H1 (cell line): Measurements from ENCODE around the gene RPL32. TPM values are rescaled to one million over a fixed set of nuclear protein-coding genes. Genes with fewer than 3 reads are reported as not detected.

Source experiments
- CTCF ChIA-PET: fragments of 300-600 bp; sonication (Branson Sonifier 250); formaldehyde crosslinking; loops from one replicate; lab custom pipeline; 2021; ENCODE audit not compliant: partially characterized antibody; lab: Charles Lee
- POLR2A ChIA-PET: fragments of 300-600 bp; sonication (Branson Sonifier 250); formaldehyde crosslinking; loops from one replicate; lab custom pipeline; 2021; ENCODE audit warnings: inconsistent platforms; ENCODE audit not compliant: partially characterized antibody; lab: Charles Lee
- DNase-seq, 2 experiments: peaks; one replicate each; pipeline versions ENCODE4 v3.0.0 to v3.0.0-alpha.2; 2010 to 2022; ENCODE audit warnings: low spot score in 2 of 2, low read depth in 1 of 2, mixed read lengths in 1 of 2
- FAIRE-seq: peaks from 2 replicates; lab custom pipeline; 2011; peaks lifted over from hg19 to GRCh38; lab: Jason Lieb, UNC
- H2AFZ ChIP-seq: 2 replicates; pipeline ENCODE4 v1.8.1; 2012; ENCODE audit warnings: low read length, inconsistent platforms
- H2AK5ac ChIP-seq: 2 replicates; pipeline ENCODE4 v1.6.1; 2013; ENCODE audit warnings: low read depth, low read length
- H2BK120ac ChIP-seq: replicated peaks from 2 replicates; pipeline ENCODE3; 2013; ENCODE audit warnings: low read depth, low read length, inconsistent platforms
- H2BK12ac ChIP-seq: 2 replicates; pipeline ENCODE4 v1.6.1; 2013; ENCODE audit warnings: low read depth, low read length
- H2BK15ac ChIP-seq: 2 replicates; pipeline ENCODE4 v1.6.1; 2013; ENCODE audit warnings: low read length
- H2BK20ac ChIP-seq: 2 replicates; pipeline ENCODE4 v1.6.1; 2013; ENCODE audit warnings: low read length
- H2BK5ac ChIP-seq: 2 replicates; pipeline ENCODE4 v1.6.1; 2013; ENCODE audit warnings: low read depth, low read length
- H3K14ac ChIP-seq: 2 replicates; pipeline ENCODE4 v1.6.1; 2013; ENCODE audit warnings: inconsistent platforms; ENCODE audit not compliant: insufficient read length
- H3K18ac ChIP-seq: 2 replicates; pipeline ENCODE4 v1.6.1; 2013; ENCODE audit warnings: low read length; ENCODE audit errors: extremely low read depth
- H3K23ac ChIP-seq: 2 replicates; pipeline ENCODE4 v1.6.1; 2013; ENCODE audit warnings: inconsistent platforms; ENCODE audit not compliant: insufficient read length
- H3K23me2 ChIP-seq: 2 replicates; pipeline ENCODE4 v1.6.1; 2013; ENCODE audit warnings: low read depth, low read length
- H3K27ac ChIP-seq: 2 replicates; pipeline ENCODE4 v1.6.1; 2011; ENCODE audit warnings: low read depth, low read length, inconsistent platforms
- H3K27me3 ChIP-seq, 4 experiments: replicated peaks in 1 of 4; 1 replicate in 1 of 4; 2 replicates in 3 of 4; pipeline versions ENCODE4 v1.6.1 to v1.8.1; 2011 to 2013; ENCODE audit warnings: low read length in 3 of 4, mild to moderate bottlenecking in 3 of 4, inconsistent platforms in 2 of 4, mixed read lengths in 2 of 4, moderate library complexity in 1 of 4; ENCODE audit not compliant: control insufficient read depth in 3 of 4, insufficient read depth in 3 of 4; ENCODE audit errors: extremely low read depth in 1 of 4
- H3K36me3 ChIP-seq, 4 experiments: 2 replicates each; pipeline versions ENCODE4 v1.6.1 to v1.8.1; 2011 to 2013; ENCODE audit warnings: mild to moderate bottlenecking in 4 of 4, low read length in 3 of 4, moderate library complexity in 2 of 4, control low read depth in 1 of 4, inconsistent platforms in 1 of 4; ENCODE audit not compliant: insufficient read depth in 4 of 4, control insufficient read depth in 2 of 4
- H3K4ac ChIP-seq: replicated peaks from 2 replicates; pipeline ENCODE3; 2013; ENCODE audit warnings: low read length, low read depth, mixed read lengths, inconsistent platforms; ENCODE audit not compliant: insufficient read length
- H3K4me1 ChIP-seq, 4 experiments: replicated peaks in 1 of 4; 1 replicate in 1 of 4; 2 replicates in 3 of 4; pipeline versions ENCODE4 v1.6.1 to v1.8.1; 2011 to 2013; ENCODE audit warnings: low read length in 3 of 4, inconsistent platforms in 2 of 4, mixed read lengths in 1 of 4; ENCODE audit not compliant: insufficient read depth in 4 of 4, control insufficient read depth in 3 of 4
- H3K4me2 ChIP-seq, 2 experiments: 2 replicates each; pipeline versions ENCODE4 v1.6.1 to v1.8.1; 2011 to 2013; ENCODE audit warnings: low read depth in 2 of 2, low read length in 2 of 2, control low read depth in 1 of 2, inconsistent platforms in 1 of 2, mild to moderate bottlenecking in 1 of 2; ENCODE audit not compliant: insufficient read depth in 1 of 2
- H3K4me3 ChIP-seq, 4 experiments: fragments of 200-600, 300-600 bp in 1 of 4; sonication (generic), shearing (Covaris generic), sonication (Bioruptor Twin) in 1 of 4; 2 replicates each; pipeline versions ENCODE4 v1.5.1 to v1.8.1; 2011 to 2016; ENCODE audit warnings: low read length in 4 of 4, low read depth in 3 of 4, control low read depth in 2 of 4, inconsistent platforms in 2 of 4, mild to moderate bottlenecking in 2 of 4, mixed read lengths in 1 of 4, moderate library complexity in 1 of 4; ENCODE audit not compliant: insufficient read depth in 2 of 4; ENCODE audit errors: extremely low read depth in 1 of 4
- H3K56ac ChIP-seq: replicated peaks from 2 replicates; pipeline ENCODE3; 2013; ENCODE audit warnings: low read depth, mild to moderate bottlenecking, mixed read lengths, low read length, inconsistent platforms; ENCODE audit not compliant: insufficient read length
- H3K79me1 ChIP-seq: 2 replicates; pipeline ENCODE4 v1.6.1; 2013; ENCODE audit warnings: low read depth, low read length, control low read depth
- H3K79me2 ChIP-seq, 2 experiments: 2 replicates each; pipeline versions ENCODE4 v1.6.1 to v1.8.1; 2012 to 2013; ENCODE audit warnings: low read length in 2 of 2, mild to moderate bottlenecking in 2 of 2, inconsistent platforms in 1 of 2; ENCODE audit not compliant: insufficient read depth in 2 of 2, control insufficient read depth in 1 of 2
- H3K9ac ChIP-seq, 4 experiments: replicated peaks in 1 of 4; 1 replicate in 1 of 4; 2 replicates in 3 of 4; pipeline versions ENCODE4 v1.6.1 to v1.8.1; 2011 to 2013; ENCODE audit warnings: low read depth in 3 of 4, low read length in 3 of 4, control low read depth in 2 of 4, mild to moderate bottlenecking in 2 of 4, moderate library complexity in 2 of 4, inconsistent platforms in 1 of 4; ENCODE audit errors: extremely low read depth in 1 of 4
- H3K9me3 ChIP-seq, 2 experiments: 2 replicates each; pipeline versions ENCODE4 v1.6.1 to v1.8.1; 2012 to 2013; ENCODE audit warnings: mild to moderate bottlenecking in 2 of 2, moderate library complexity in 2 of 2, control low read depth in 1 of 2, inconsistent platforms in 1 of 2, low read depth in 1 of 2, low read length in 1 of 2, mixed read lengths in 1 of 2; ENCODE audit not compliant: insufficient read depth in 2 of 2
- H4K20me1 ChIP-seq, 2 experiments: replicated peaks in 1 of 2; 2 replicates each; pipeline versions ENCODE3 to v1.8.1; 2011 to 2013; ENCODE audit warnings: inconsistent platforms in 2 of 2, low read length in 2 of 2, mild to moderate bottlenecking in 1 of 2; ENCODE audit not compliant: insufficient read depth in 2 of 2, control insufficient read depth in 1 of 2
- H4K5ac ChIP-seq: 2 replicates; pipeline ENCODE4 v1.6.1; 2013; ENCODE audit warnings: low read length, low read depth, mixed read lengths, inconsistent platforms; ENCODE audit not compliant: insufficient read length
- H4K8ac ChIP-seq: 2 replicates; pipeline ENCODE4 v1.8.0; 2013; ENCODE audit warnings: mild to moderate bottlenecking, moderate library complexity, low read length, inconsistent platforms; ENCODE audit not compliant: insufficient read depth; ENCODE audit errors: extremely low read depth
- H4K91ac ChIP-seq: replicated peaks from 2 replicates; pipeline ENCODE3; 2013; ENCODE audit warnings: low read length, mixed read lengths, inconsistent platforms; ENCODE audit not compliant: insufficient read length
- ATF3 ChIP-seq: IDR thresholded peaks from 2 replicates; pipeline ENCODE4 v1.6.1; 2011; ENCODE audit warnings: low read depth, mild to moderate bottlenecking, low read length; ENCODE audit not compliant: insufficient read depth
- EGR1 ChIP-seq: IDR thresholded peaks from 2 replicates; pipeline ENCODE4 v1.6.1; 2011; ENCODE audit warnings: low read depth, low read length, borderline replicate concordance
- EZH2 ChIP-seq: fragments of 200-600 bp; sonication (generic); IDR thresholded peaks from 2 replicates; pipeline ENCODE4 v1.7.1; 2012; ENCODE audit warnings: low read depth, mild to moderate bottlenecking, moderate library complexity, low read length, inconsistent platforms; ENCODE audit not compliant: severe bottlenecking
- FOSL1 ChIP-seq: IDR thresholded peaks from 2 replicates; pipeline ENCODE4 v1.6.1; 2011; ENCODE audit warnings: mild to moderate bottlenecking, low read depth, low read length, moderate library complexity; ENCODE audit not compliant: insufficient read depth
- GABPA ChIP-seq: IDR thresholded peaks from 2 replicates; pipeline ENCODE4 v1.6.1; 2011; ENCODE audit warnings: mild to moderate bottlenecking, low read length, moderate library complexity, borderline replicate concordance; ENCODE audit not compliant: insufficient read depth
- JUN ChIP-seq: IDR thresholded peaks from 2 replicates; pipeline ENCODE4 v1.6.1; 2011; ENCODE audit warnings: low read depth, mild to moderate bottlenecking, improper control_type of control experiment, low read length
- NRF1 ChIP-seq: IDR thresholded peaks from 2 replicates; pipeline ENCODE4 v1.6.1; 2011; ENCODE audit warnings: mild to moderate bottlenecking, low read depth, low read length, improper control_type of control experiment
- PHF8 ChIP-seq: fragments of 200-600 bp; sonication (generic); conservative IDR thresholded peaks from 2 replicates; pipeline ENCODE4 v1.7.1; 2012; ENCODE audit warnings: low read depth, mild to moderate bottlenecking, inconsistent platforms, low read length, moderate library complexity
- POLR2AphosphoS5 ChIP-seq: IDR thresholded peaks from 2 replicates; pipeline ENCODE4 v1.6.1; 2011; ENCODE audit warnings: low read depth, low read length
- RBBP5 ChIP-seq: IDR thresholded peaks from 2 replicates; pipeline ENCODE4 v1.7.1; 2012; ENCODE audit warnings: low read depth, mild to moderate bottlenecking, inconsistent platforms, low read length, moderate library complexity, borderline replicate concordance
- RXRA ChIP-seq: IDR thresholded peaks from 2 replicates; pipeline ENCODE4 v1.6.1; 2011; ENCODE audit warnings: low read depth, mild to moderate bottlenecking, low read length, moderate library complexity; ENCODE audit not compliant: insufficient read depth
- SP1 ChIP-seq: IDR thresholded peaks from 2 replicates; pipeline ENCODE4 v1.6.1; 2011; ENCODE audit warnings: low read depth, low read length
- SP4 ChIP-seq: IDR thresholded peaks from 2 replicates; pipeline ENCODE4 v1.6.1; 2012; ENCODE audit warnings: low read length, inconsistent platforms
- TEAD4 ChIP-seq: IDR thresholded peaks from 2 replicates; pipeline ENCODE4 v1.6.1; 2012; ENCODE audit warnings: low read depth, low read length, inconsistent platforms, mixed read lengths
- WGBS, 2 experiments: shearing (Covaris generic) in 1 of 2; methylation state at CpG; one replicate each; pipeline versions ENCODE4 v1.1.6 to v1.1.7; 2013 to 2015; ENCODE audit warnings: low lambda C conversion rate in 2 of 2, mixed read lengths in 2 of 2, inconsistent platforms in 1 of 2, low coverage in 1 of 2, missing lambda C conversion rate in 1 of 2; ENCODE audit not compliant: insufficient replicate concordance in 2 of 2, insufficient coverage in 1 of 2, insufficient read length in 1 of 2; ENCODE audit errors: extremely low coverage in 1 of 2, missing lambda C conversion rate in 1 of 2; 5-methylcytosine and 5-hydroxymethylcytosine counted together
- polyA plus RNA-seq, 7 experiments: library from polyadenylated mRNA; depleted of rRNA in 3 of 7; stranded (reverse) in 5 of 7; unstranded in 2 of 7; fragments of >200 nt in 5 of 7; fragments of 200-250 nt in 2 of 7; gene quantifications; 1 replicate in 5 of 7; 2 replicates in 1 of 7; 4 replicates in 1 of 7; pipeline versions ENCODE4 v1.2.1 to v1.2.3, GENCODE V29; 2011 to 2013; ENCODE audit warnings: missing spikeins in 2 of 7, mixed read lengths in 2 of 7
- total RNA-seq: library from RNA; stranded (reverse); fragmentation: NEBNext Ultra II Directional; extraction: Animal tissue kit (Norgen Biotek cat#: 25700); gene quantifications from 2 replicates; pipeline ENCODE4 v1.2.1, GENCODE V29; 2021

RPL32 gene
- total and polyA plus RNA-seq, 2 of the 8 experiments (the other 6 are each of a cell fraction or from before 2014, with no cell fraction given) = 1,443 to 2,043 TPM

DNA sequence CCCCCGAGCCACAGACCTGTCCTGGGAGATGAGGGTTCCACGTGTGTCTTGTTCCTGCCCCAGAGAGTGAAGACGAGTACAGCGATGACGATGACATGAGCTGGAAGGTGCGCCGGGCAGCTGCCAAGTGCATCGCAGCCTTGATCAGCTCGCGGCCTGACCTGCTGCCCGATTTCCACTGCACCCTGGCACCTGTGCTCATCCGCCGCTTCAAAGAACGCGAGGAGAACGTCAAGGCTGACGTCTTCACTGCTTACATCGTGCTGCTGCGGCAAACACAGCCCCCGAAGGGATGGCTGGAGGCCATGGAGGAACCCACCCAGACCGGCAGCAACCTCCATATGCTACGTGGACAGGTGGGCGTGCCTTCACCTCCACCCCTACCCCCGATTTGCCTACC is 26.3 kb downstream of the RPL32 start:
- Histone ChIP-seq H3K14ac (no peak overlapping the region), H3K9ac (no peak overlapping the region), H2AK5ac (no peak overlapping the region), H2BK5ac (no peak overlapping the region), H3K23ac (no peak overlapping the region), H3K79me2 (no peaks in the 10 kb centered on the region), H2BK15ac (no peak overlapping the region), H3K9me3 (no peaks in the 10 kb centered on the region), H3K4me1 (peaks cover 0 to 7% (median 4%) of the 10 kb centered on the region in 4 experiments; a peak in 4 of 7 replicates), H2AFZ (no peak overlapping the region), H3K27me3 (no peaks in the 10 kb centered on the region), H3K27ac (no peak overlapping the region), H3K18ac (no peak overlapping the region), H3K4me3 (no peak overlapping the region), H3K56ac (no peak overlapping the region), H4K5ac (no peak overlapping the region), H3K79me1 (no peaks in the 10 kb centered on the region), H2BK20ac (no peak overlapping the region), H2BK12ac (no peak overlapping the region), H4K91ac (no peak overlapping the region), H4K8ac (no peak overlapping the region), H3K4ac (no peak overlapping the region), H3K36me3 (peaks cover 4 to 13% (median 9%) of the 10 kb centered on the region in 4 experiments; a peak in 5 of 8 replicates), H3K4me2 (no peak overlapping the region), H4K20me1 (peaks cover 2 to 3% of the 10 kb centered on the region in 2 experiments), H3K23me2 (no peaks in the 10 kb centered on the region; the same call in 1 of the 2 replicates), H2BK120ac (no peak overlapping the region)
- no peak for DNase-seq
- ChIA-PET CTCF (interaction anchor here (0.9 to 10.2 kb wide), 13 partner anchors 11 to 110 kb away, joined by 3 to 83 read pairs (median 4); partner anchors contain the start of gene TMEM40), POLR2A (interaction anchor here (1.5 to 28.5 kb wide), 3 partner anchors 18 to 87 kb away, joined by 5 to 661 read pairs (median 5); partner anchors contain the start of genes CAND2 and RPL32)
- no peak for FAIRE-seq
- 90% methylated on average over 22 of the region's 24 CpGs; no CpG with 5 or more reads in 1 of the 2 experiments for WGBS, 2 experiments
- TF ChIP-seq NRF1 (no peak), SP4 (no peak), EZH2 (no peak), SP1 (no peak), EGR1 (no peak), POLR2AphosphoS5 (no peak), TEAD4 (no peak), RXRA (no peak), RBBP5 (no peak), GABPA (no peak), FOSL1 (no peak), PHF8 (no peak), JUN (no peak), ATF3 (no peak)
